HEK293 (cell line): ENCODE data around the gene EPHA6.

Source experiments
- ATF2 ChIP-seq: fragments of 450-650 bp; formaldehyde crosslinking; IDR thresholded peaks from 2 replicates; pipeline ENCODE4 v1.5.1; 2016; ENCODE audit warnings: missing biosample characterization, missing genetic modification characterization, low read depth
- CTCF ChIP-seq: fragments of 450-650 bp; formaldehyde crosslinking; IDR thresholded peaks from 2 replicates; pipeline ENCODE4 v1.5.1; 2016; ENCODE audit warnings: missing biosample characterization, missing genetic modification characterization
- REST ChIP-seq: fragments of 450-650 bp; formaldehyde crosslinking; IDR thresholded peaks from 2 replicates; pipeline ENCODE4 v1.5.1; 2016; ENCODE audit warnings: missing biosample characterization, missing genetic modification characterization
- YY1 ChIP-seq: fragments of 450-650 bp; formaldehyde crosslinking; IDR thresholded peaks from 2 replicates; pipeline ENCODE4 v1.5.1; 2018; ENCODE audit warnings: missing biosample characterization, missing genetic modification characterization
- ZBTB17 ChIP-seq: fragments of 450-650 bp; formaldehyde crosslinking; IDR thresholded peaks from 2 replicates; pipeline ENCODE4 v1.5.1; 2016; ENCODE audit warnings: missing biosample characterization, missing genetic modification characterization
- ZFP3 ChIP-seq: fragments of 450-650 bp; formaldehyde crosslinking; IDR thresholded peaks from 2 replicates; pipeline ENCODE4 v1.5.1; 2016; ENCODE audit warnings: low read depth, missing biosample characterization, missing genetic modification characterization
- ZNF114 ChIP-seq: fragments of 450-650 bp; formaldehyde crosslinking; IDR thresholded peaks from 2 replicates; pipeline ENCODE4 v1.5.0; 2017; ENCODE audit warnings: missing biosample characterization, missing genetic modification characterization
- ZNF146 ChIP-seq: fragments of 450-650 bp; formaldehyde crosslinking; IDR thresholded peaks from 2 replicates; pipeline ENCODE4 v1.5.1; 2016; ENCODE audit warnings: missing biosample characterization, missing genetic modification characterization
- ZNF23 ChIP-seq: fragments of 450-650 bp; formaldehyde crosslinking; IDR thresholded peaks from 2 replicates; pipeline ENCODE4 v1.5.1; 2016; ENCODE audit warnings: missing biosample characterization, missing genetic modification characterization, borderline replicate concordance
- ZNF248 ChIP-seq: fragments of 450-650 bp; formaldehyde crosslinking; IDR thresholded peaks from 2 replicates; pipeline ENCODE4 v1.5.1; 2017; ENCODE audit warnings: missing biosample characterization, missing genetic modification characterization
- ZNF501 ChIP-seq: fragments of 450-650 bp; formaldehyde crosslinking; IDR thresholded peaks from 2 replicates; pipeline ENCODE4 v1.5.1; 2016; ENCODE audit warnings: missing biosample characterization, missing genetic modification characterization
- ZNF558 ChIP-seq: fragments of 450-650 bp; formaldehyde crosslinking; IDR thresholded peaks from 2 replicates; pipeline ENCODE4 v1.5.1; 2016; ENCODE audit warnings: missing biosample characterization, missing genetic modification characterization
- ZNF561 ChIP-seq: fragments of 450-650 bp; IDR thresholded peaks from 2 replicates; pipeline ENCODE4 v1.5.1; 2018; ENCODE audit warnings: missing biosample characterization, missing genetic modification characterization, borderline replicate concordance
- ZSCAN18 ChIP-seq: fragments of 450-650 bp; formaldehyde crosslinking; IDR thresholded peaks from 2 replicates; pipeline ENCODE4 v1.5.1; 2016; ENCODE audit warnings: missing biosample characterization, missing genetic modification characterization

GRCh38 chr3:97706226-97706625, 891.8 kb downstream of the EPHA6 start:
- TF ChIP-seq ATF2 (tag by site-specific recombination) (no peak), ZNF248 (tag by site-specific recombination) (no peak), ZNF558 (no peak), ZSCAN18 (no peak), REST (no peak), CTCF (no peak), ZBTB17 (tag by site-specific recombination) (no peak), ZNF23 (tag by site-specific recombination) (no peak), ZNF146 (tag by site-specific recombination) (no peak), ZNF501 (tag by site-specific recombination) (no peak), ZFP3 (no peak), ZNF561 (tag by site-specific recombination) (no peak), ZNF114 (no peak), YY1 (no peak)
